Transverse colon (tissue), 4 donors: ENCODE data around the gene TEAD2. TPM values are rescaled to one million over a fixed set of nuclear protein-coding genes. Genes with fewer than 3 reads are reported as not detected.

Source experiments
- DNase-seq: peaks from one replicate; pipeline ENCODE4 v3.0.0-alpha.2; 2019
- H3K27ac ChIP-seq, 4 donors: fragments of 200-600 bp; sonication (generic); 2 replicates each; pipeline ENCODE4 v1.5.1; 2016 to 2018; ENCODE audit warnings: inconsistent platforms in 4 of 4
- H3K27me3 ChIP-seq: fragments of 200-600 bp; sonication (generic); 2 replicates; pipeline ENCODE4 v1.5.1; 2017; ENCODE audit warnings: inconsistent platforms
- H3K36me3 ChIP-seq, 4 donors: fragments of 200-600 bp; sonication (generic); 2 replicates each; pipeline ENCODE4 v1.5.1; 2017 to 2019; ENCODE audit warnings: inconsistent platforms in 4 of 4
- H3K4me1 ChIP-seq, 4 donors: fragments of 200-600 bp; sonication (generic); 2 replicates each; pipeline ENCODE4 v1.5.1; 2017 to 2020; ENCODE audit warnings: inconsistent platforms in 4 of 4
- H3K4me3 ChIP-seq, 4 donors: fragments of 200-600 bp; sonication (generic); 1 replicate in 1 of 4; 2 replicates in 3 of 4; pipeline versions ENCODE4 v1.5.1 to v1.6.1; 2017 to 2019; ENCODE audit warnings: inconsistent platforms in 4 of 4
- H3K9me3 ChIP-seq, 2 donors: fragments of 200-600 bp; sonication (generic); 2 replicates each; pipeline ENCODE4 v1.5.1; 2017 to 2019; ENCODE audit warnings: inconsistent platforms in 2 of 2
- CTCF ChIP-seq, 5 experiments: fragments of 200-600 bp in 3 of 5; fragments of 450-650 bp in 2 of 5; sonication (generic) in 3 of 5; IDR thresholded peaks; 1 replicate in 2 of 5; 2 replicates in 3 of 5; pipeline ENCODE4 v1.5.1; 2016 to 2017; ENCODE audit warnings: antibody characterized with exemption in 5 of 5, inconsistent platforms in 3 of 5, mild to moderate bottlenecking in 2 of 5, moderate library complexity in 1 of 5
- EP300 ChIP-seq: sonication (generic); formaldehyde crosslinking; IDR thresholded peaks from one replicate; pipeline ENCODE4 v1.6.1; 2017; ENCODE audit warnings: antibody characterized with exemption, low read depth
- POLR2A ChIP-seq: fragments of 450-650 bp; IDR thresholded peaks from one replicate; pipeline ENCODE4 v1.6.1; 2016; ENCODE audit warnings: antibody characterized with exemption, mild to moderate bottlenecking, moderate library complexity
- POLR2AphosphoS5 ChIP-seq, 3 donors: sonication (generic); formaldehyde crosslinking; IDR thresholded peaks; one replicate each; pipeline ENCODE4 v1.6.1; 2016; ENCODE audit warnings: antibody characterized with exemption in 3 of 3
- WGBS, 2 donors: methylation state at CpG; one replicate each; pipeline ENCODE4 v1.1.5; 2018; ENCODE audit warnings: low coverage in 1 of 2; 5-methylcytosine and 5-hydroxymethylcytosine counted together
- in situ Hi-C, 4 donors: fragments of 200-750 bp; cut with MboI; loops; one replicate each; pipeline versions ENCODE4 v1.15.0 to v1.15.1; 2017; ENCODE audit warnings: low sequenced_read_pairs in 3 of 4, low pct_ligation_motif_present in 1 of 4, low pct_unique_long_range_greater_than_20kb in 1 of 4
- intact Hi-C: fragments of 100-400 bp; cut with DNase I; formaldehyde crosslinking; loops from one replicate; pipeline ENCODE4 v1.15.1; 2023; ENCODE audit warnings: low total_unique reads
- total RNA-seq, 4 donors: library from RNA; depleted of rRNA; stranded (reverse); fragments of >200 nt; gene quantifications; one replicate each; pipeline ENCODE4 v1.1.0, GENCODE V29; 2016

The TEAD2 gene
- total RNA-seq, 4 donors from 2014 or later = 5.6 to 20.3 (median 10.9) TPM

GRCh38 chr19:49359851-49360820, 2.1 kb downstream of the TEAD2 start:
- H3K4me1 ChIP-seq = peaks cover 4 to 48% (median 22%) of the 10 kb centered on the region in 4 donors
- TF ChIP-seq POLR2AphosphoS5 (IDR thresholded peaks at IDR 0.05) (no peak), EP300 (no peak), POLR2A (no peak), CTCF (IDR thresholded peaks at IDR 0.05) (no peak)
- intact Hi-C loops (no loop called here), in situ Hi-C loops (no loop called here)
- peak overlapping the region in 3 of 4 donors; percentile 88 to 97 (median 94) for H3K27ac ChIP-seq
- H3K36me3 ChIP-seq = no peaks in the 10 kb centered on the region
- no peaks in the 10 kb centered on the region for H3K9me3 ChIP-seq
- H3K4me3 ChIP-seq = no peak overlapping the region
- 44 to 78% methylated on average over 3 to 17 of the region's 17 CpGs for WGBS, 2 donors
- DNase-seq = no peak
- no peaks in the 10 kb centered on the region for H3K27me3 ChIP-seq

GRCh38 chr19:49357186-49357585, 5.0 kb downstream of the TEAD2 start:
- H3K27ac ChIP-seq = peak overlapping the region in 2 of 4 donors; percentile 34 to 46
- peaks cover 0 to 4% (median 0%) of the 10 kb centered on the region in 4 donors for H3K36me3 ChIP-seq
- TF ChIP-seq CTCF (IDR thresholded peaks at IDR 0.05) (no peak), POLR2AphosphoS5 (IDR thresholded peaks at IDR 0.05) (no peak), POLR2A (no peak), EP300 (no peak)
- H3K4me1 ChIP-seq = peaks cover 0 to 27% (median 7%) of the 10 kb centered on the region in 4 donors
- intact Hi-C loops (no loop called here), in situ Hi-C loops (no loop called here)
- no peaks in the 10 kb centered on the region for H3K9me3 ChIP-seq
- no peaks in the 10 kb centered on the region for H3K27me3 ChIP-seq
- WGBS, 2 donors = 63 to 100% methylated on average over 1 to 8 of the region's 9 CpGs
- DNase-seq = no peak
- H3K4me3 ChIP-seq = no peak overlapping the region

GRCh38 chr19:49356382-49356781, 5.8 kb downstream of the TEAD2 start:
- 49 to 62% methylated on average over 3 to 7 of the region's 7 CpGs for WGBS, 2 donors
- DNase-seq = no peak
- H3K4me3 ChIP-seq = no peak overlapping the region

GRCh38 chr19:49355909-49356353, 6.3 kb downstream of the TEAD2 start:
- H3K4me1 ChIP-seq = peaks cover 0 to 16% (median 3%) of the 10 kb centered on the region in 4 donors
- no peaks in the 10 kb centered on the region for H3K9me3 ChIP-seq
- in situ Hi-C loops = no loop called here
- H3K4me3 ChIP-seq = no peak overlapping the region
- no peak for TF ChIP-seq POLR2AphosphoS5 (IDR thresholded peaks at IDR 0.05)
- TF ChIP-seq CTCF (IDR thresholded peaks at IDR 0.05) = no peak
- TF ChIP-seq EP300 = no peak
- TF ChIP-seq POLR2A = no peak
- intact Hi-C loops = no loop called here
- no peak for DNase-seq
- 63% methylated on average over 1 to 12 of the region's 12 CpGs for WGBS, 2 donors
- H3K27ac ChIP-seq = peak overlapping the region in 2 of 4 donors; percentile 32 to 46
- H3K36me3 ChIP-seq = peaks cover 0 to 4% (median 0%) of the 10 kb centered on the region in 4 donors
- H3K27me3 ChIP-seq = no peaks in the 10 kb centered on the region

More at GRCh38 chr19:49356382-49356781, 5.8 kb downstream of the TEAD2 start:
- no peaks in the 10 kb centered on the region for H3K27me3 ChIP-seq
- H3K9me3 ChIP-seq = no peaks in the 10 kb centered on the region
- intact Hi-C loops = no loop called here
- peaks cover 0 to 19% (median 5%) of the 10 kb centered on the region in 4 donors for H3K4me1 ChIP-seq
- H3K36me3 ChIP-seq = peaks cover 0 to 4% (median 0%) of the 10 kb centered on the region in 4 donors
- TF ChIP-seq POLR2A = no peak
- no peak for TF ChIP-seq POLR2AphosphoS5 (IDR thresholded peaks at IDR 0.05)
- in situ Hi-C loops = no loop called here
- H3K27ac ChIP-seq = peak overlapping the region in 3 of 4 donors; percentile 25 to 46 (median 34)
